Transverse colon (tissue), 4 donors: ENCODE data around the gene EBNA1BP2.

ENCODE experiments used
- EP300 ChIP-seq: sonication (generic); formaldehyde crosslinking; IDR thresholded peaks from one replicate; pipeline ENCODE4 v1.6.1; 2017; ENCODE audit warnings: antibody characterized with exemption, low read depth
- POLR2A ChIP-seq: fragments of 450-650 bp; IDR thresholded peaks from one replicate; pipeline ENCODE4 v1.6.1; 2016; ENCODE audit warnings: antibody characterized with exemption, mild to moderate bottlenecking, moderate library complexity
- POLR2AphosphoS5 ChIP-seq, 3 donors: sonication (generic); formaldehyde crosslinking; IDR thresholded peaks; one replicate each; pipeline ENCODE4 v1.6.1; 2016; ENCODE audit warnings: antibody characterized with exemption in 3 of 3
- TF ChIP-seq, protein P1 (sequence below), 5 experiments: fragments of 200-600 bp in 3 of 5; fragments of 450-650 bp in 2 of 5; sonication (generic) in 3 of 5; IDR thresholded peaks; 1 replicate in 2 of 5; 2 replicates in 3 of 5; pipeline ENCODE4 v1.5.1; 2016 to 2017; ENCODE audit warnings: antibody characterized with exemption in 5 of 5, inconsistent platforms in 3 of 5, mild to moderate bottlenecking in 2 of 5, moderate library complexity in 1 of 5

- TF ChIP-seq, protein P1, sequence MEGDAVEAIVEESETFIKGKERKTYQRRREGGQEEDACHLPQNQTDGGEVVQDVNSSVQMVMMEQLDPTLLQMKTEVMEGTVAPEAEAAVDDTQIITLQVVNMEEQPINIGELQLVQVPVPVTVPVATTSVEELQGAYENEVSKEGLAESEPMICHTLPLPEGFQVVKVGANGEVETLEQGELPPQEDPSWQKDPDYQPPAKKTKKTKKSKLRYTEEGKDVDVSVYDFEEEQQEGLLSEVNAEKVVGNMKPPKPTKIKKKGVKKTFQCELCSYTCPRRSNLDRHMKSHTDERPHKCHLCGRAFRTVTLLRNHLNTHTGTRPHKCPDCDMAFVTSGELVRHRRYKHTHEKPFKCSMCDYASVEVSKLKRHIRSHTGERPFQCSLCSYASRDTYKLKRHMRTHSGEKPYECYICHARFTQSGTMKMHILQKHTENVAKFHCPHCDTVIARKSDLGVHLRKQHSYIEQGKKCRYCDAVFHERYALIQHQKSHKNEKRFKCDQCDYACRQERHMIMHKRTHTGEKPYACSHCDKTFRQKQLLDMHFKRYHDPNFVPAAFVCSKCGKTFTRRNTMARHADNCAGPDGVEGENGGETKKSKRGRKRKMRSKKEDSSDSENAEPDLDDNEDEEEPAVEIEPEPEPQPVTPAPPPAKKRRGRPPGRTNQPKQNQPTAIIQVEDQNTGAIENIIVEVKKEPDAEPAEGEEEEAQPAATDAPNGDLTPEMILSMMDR (IDR thresholded peaks at IDR 0.05), result no peak
- no peak for TF ChIP-seq POLR2A
- TF ChIP-seq EP300, result no peak
- TF ChIP-seq POLR2AphosphoS5 (IDR thresholded peaks at IDR 0.05), result no peak
These were observed 33.6 kb upstream of the EBNA1BP2 start for GRCh38 chr1:43205671-43206070.
